Testis (tissue), 3 donors: ENCODE results near the gene CCDC59. TPM values are rescaled to one million over a fixed set of nuclear protein-coding genes. Genes with fewer than 3 reads are reported as not detected.
A peak's percentile ranks its signal among the peaks of the same experiment; 100 is the strongest.

ENCODE experiments used
- DNase-seq: peaks from one replicate; pipeline ENCODE4 v3.0.0-alpha.2; 2019
- H3K27ac ChIP-seq, 2 donors: fragments of 200-600 bp; sonication (generic); one replicate each; pipeline ENCODE4 v1.5.1; 2019
- H3K27me3 ChIP-seq: fragments of 200-600 bp; sonication (generic); one replicate; pipeline ENCODE4 v1.5.1; 2019
- H3K36me3 ChIP-seq: fragments of 200-600 bp; sonication (generic); one replicate; pipeline ENCODE4 v1.5.1; 2017; ENCODE audit warnings: low read depth; ENCODE audit errors: missing control alignments
- H3K4me1 ChIP-seq: fragments of 200-600 bp; sonication (generic); one replicate; pipeline ENCODE4 v1.5.1; 2019
- H3K4me3 ChIP-seq, 2 donors: fragments of 200-600 bp; sonication (generic); one replicate each; pipeline ENCODE4 v1.5.1; 2017 to 2019
- H3K9me3 ChIP-seq: fragments of 200-600 bp; sonication (generic); one replicate; pipeline ENCODE4 v1.5.1; 2017
- POLR2A ChIP-seq: fragments of 450-650 bp; IDR thresholded peaks from one replicate; pipeline ENCODE4 v1.6.1; 2017; ENCODE audit warnings: antibody characterized with exemption, mild to moderate bottlenecking, moderate library complexity
- WGBS, 2 donors: methylation state at CpG; one replicate each; pipeline ENCODE4 v1.1.5; 2018; 5-methylcytosine and 5-hydroxymethylcytosine counted together
- intact Hi-C: fragments of 100-400 bp; cut with DNase I; formaldehyde crosslinking; loops from one replicate; pipeline ENCODE4 v1.15.1; 2023; ENCODE audit warnings: low total_unique reads
- polyA plus RNA-seq: library from polyadenylated mRNA; stranded (reverse); fragments of 350-450 nt; fragmentation: Illumina TruSeq; extraction: RNeasy Lipid Tissue Mini Kit (QIAGEN cat#74804); gene quantifications from one replicate; pipeline ENCODE4 v1.2.3, GENCODE V29; 2014; ENCODE audit warnings: low read depth, low replicate concordance; ENCODE audit not compliant: insufficient read depth
- total RNA-seq, 2 donors: library from RNA; depleted of rRNA; stranded (reverse); fragments of >200 nt; gene quantifications; one replicate each; pipeline ENCODE4 v1.2.3, GENCODE V29; 2016
- TF ChIP-seq, protein P1 (sequence below), 3 experiments: fragments of 450-650 bp in 2 of 3; fragments of 200-600 bp in 1 of 3; sonication (generic) in 1 of 3; IDR thresholded peaks; one replicate each; pipeline ENCODE4 v1.5.1; 2016 to 2019; ENCODE audit warnings: antibody characterized with exemption in 3 of 3, mild to moderate bottlenecking in 2 of 3, moderate library complexity in 1 of 3

The CCDC59 gene
- total and polyA plus RNA-seq, 3 donors from 2014 or later = 24.5 to 73.5 (median 63.5) TPM

DNA sequence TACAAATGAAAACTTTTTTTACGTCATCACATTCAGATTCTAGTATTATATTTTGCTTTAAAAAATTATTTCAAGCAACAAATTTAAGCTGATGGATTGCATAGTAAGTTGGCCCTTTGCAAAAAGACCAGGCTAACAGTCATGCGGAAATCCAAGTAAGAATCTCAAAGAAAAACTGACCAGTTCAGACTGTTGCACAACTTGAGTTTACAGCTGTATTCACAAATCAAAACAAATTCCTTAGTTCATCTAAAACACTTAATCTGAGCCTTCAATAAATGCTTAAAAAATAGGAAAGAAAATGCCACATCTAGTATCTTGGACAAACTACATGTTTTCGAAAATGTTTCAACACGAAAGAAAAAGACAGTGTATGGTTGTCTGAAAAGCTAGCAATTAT, 847 bp downstream of the CCDC59 start:
- no peaks in the 10 kb centered on the region for H3K27me3 ChIP-seq
- no peaks in the 10 kb centered on the region for H3K9me3 ChIP-seq
- H3K36me3 ChIP-seq = no peaks in the 10 kb centered on the region
- H3K4me3 ChIP-seq = peak overlapping the region; percentile 72 to 94
- intact Hi-C loops = no loop called here
- peak overlapping the region in 1 of 2 donors; percentile 98 for H3K27ac ChIP-seq
- no peak for DNase-seq
- no peak for TF ChIP-seq POLR2A
- TF ChIP-seq, protein P1, sequence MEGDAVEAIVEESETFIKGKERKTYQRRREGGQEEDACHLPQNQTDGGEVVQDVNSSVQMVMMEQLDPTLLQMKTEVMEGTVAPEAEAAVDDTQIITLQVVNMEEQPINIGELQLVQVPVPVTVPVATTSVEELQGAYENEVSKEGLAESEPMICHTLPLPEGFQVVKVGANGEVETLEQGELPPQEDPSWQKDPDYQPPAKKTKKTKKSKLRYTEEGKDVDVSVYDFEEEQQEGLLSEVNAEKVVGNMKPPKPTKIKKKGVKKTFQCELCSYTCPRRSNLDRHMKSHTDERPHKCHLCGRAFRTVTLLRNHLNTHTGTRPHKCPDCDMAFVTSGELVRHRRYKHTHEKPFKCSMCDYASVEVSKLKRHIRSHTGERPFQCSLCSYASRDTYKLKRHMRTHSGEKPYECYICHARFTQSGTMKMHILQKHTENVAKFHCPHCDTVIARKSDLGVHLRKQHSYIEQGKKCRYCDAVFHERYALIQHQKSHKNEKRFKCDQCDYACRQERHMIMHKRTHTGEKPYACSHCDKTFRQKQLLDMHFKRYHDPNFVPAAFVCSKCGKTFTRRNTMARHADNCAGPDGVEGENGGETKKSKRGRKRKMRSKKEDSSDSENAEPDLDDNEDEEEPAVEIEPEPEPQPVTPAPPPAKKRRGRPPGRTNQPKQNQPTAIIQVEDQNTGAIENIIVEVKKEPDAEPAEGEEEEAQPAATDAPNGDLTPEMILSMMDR (IDR thresholded peaks at IDR 0.05) = no peak
- 35 to 39% methylated on average over 4 of the region's 4 CpGs for WGBS, 2 donors
- H3K4me1 ChIP-seq = peaks cover 13% of the 10 kb centered on the region

DNA sequence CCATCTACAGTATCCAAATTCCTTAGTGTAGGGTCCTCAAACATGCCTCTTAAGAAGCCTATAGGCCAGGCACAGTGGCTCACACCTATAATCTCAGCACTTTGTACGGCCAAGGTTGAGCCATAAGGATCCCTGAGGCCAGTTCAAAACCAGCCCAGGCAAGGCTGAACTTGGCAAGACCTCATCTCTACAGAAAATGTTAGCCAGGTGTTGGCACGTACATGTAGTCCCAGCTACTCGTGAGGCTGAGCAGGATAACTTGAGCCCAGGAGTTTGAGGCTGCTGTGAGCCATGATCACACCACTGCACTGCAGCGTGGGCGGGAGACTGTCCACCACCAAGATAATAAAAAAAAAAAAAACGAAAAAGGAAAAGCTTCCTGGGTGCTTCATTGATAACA, 6.8 kb downstream of the CCDC59 start:
- H3K27me3 ChIP-seq = no peaks in the 10 kb centered on the region
- no peaks in the 10 kb centered on the region for H3K4me1 ChIP-seq
- H3K36me3 ChIP-seq = no peaks in the 10 kb centered on the region
- H3K27ac ChIP-seq = no peak overlapping the region
- intact Hi-C loops = no loop called here
- DNase-seq = no peak
- no peak overlapping the region for H3K4me3 ChIP-seq
- TF ChIP-seq POLR2A = no peak
- TF ChIP-seq, protein P1 (IDR thresholded peaks at IDR 0.05) = no peak
- no peaks in the 10 kb centered on the region for H3K9me3 ChIP-seq
- WGBS, 2 donors = 79 to 86% methylated on average over 6 of the region's 6 CpGs

DNA sequence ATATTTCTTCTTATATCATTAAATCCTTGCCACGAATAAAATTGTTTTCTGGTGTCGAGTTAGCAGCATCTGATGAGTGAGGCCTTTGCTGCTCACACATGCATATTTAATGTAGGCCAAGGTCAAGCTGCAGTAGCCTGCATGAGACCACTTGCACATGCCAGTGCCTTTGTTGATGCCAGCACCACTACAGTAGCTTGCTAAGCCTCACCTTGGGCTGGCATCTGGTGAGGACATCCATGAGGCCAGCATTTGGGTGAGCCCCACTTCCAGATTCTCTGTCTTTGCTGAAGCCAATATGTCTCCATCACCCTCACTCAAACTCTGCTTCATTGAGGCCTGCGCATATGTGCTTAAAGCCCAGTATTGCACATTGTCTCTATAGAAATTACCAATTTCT, 8.0 kb downstream of the CCDC59 start:
- H3K27ac ChIP-seq = no peak overlapping the region
- H3K9me3 ChIP-seq = no peaks in the 10 kb centered on the region
- H3K4me3 ChIP-seq = no peak overlapping the region
- H3K4me1 ChIP-seq = no peaks in the 10 kb centered on the region
- H3K27me3 ChIP-seq = no peaks in the 10 kb centered on the region
- intact Hi-C loops = no loop called here
- 91 to 92% methylated on average over 3 of the region's 3 CpGs for WGBS, 2 donors
- DNase-seq = no peak
- no peaks in the 10 kb centered on the region for H3K36me3 ChIP-seq
- TF ChIP-seq POLR2A = no peak
- TF ChIP-seq, protein P1 (IDR thresholded peaks at IDR 0.05) = no peak

DNA sequence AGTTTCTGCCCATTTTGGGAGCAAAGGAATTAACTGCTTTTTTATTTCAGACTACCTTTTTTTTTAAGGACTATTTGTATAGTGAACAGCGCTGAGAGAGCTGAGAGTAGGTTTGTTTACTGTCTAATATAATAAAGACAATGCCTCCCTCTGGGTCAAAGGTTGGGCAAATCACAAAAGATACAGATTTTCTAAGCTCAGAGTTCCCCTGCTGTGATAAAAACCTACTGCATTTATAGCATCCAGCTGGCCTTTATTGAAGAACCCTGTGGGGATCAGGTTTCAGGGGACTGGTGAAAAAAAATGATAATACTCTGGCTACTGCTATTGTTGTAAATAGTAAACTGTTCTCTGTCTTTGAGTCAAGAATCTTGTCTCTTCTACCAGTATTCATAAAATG, 28.7 kb downstream of the CCDC59 start:
- WGBS, 2 donors = 29 to 33% methylated on average over 1 of the region's 1 CpG
- intact Hi-C loops = loop anchor here (10.0 kb wide), 1 partner anchor 685 kb away; no protein-coding TSS in a partner anchor
- DNase-seq = no peak

DNA sequence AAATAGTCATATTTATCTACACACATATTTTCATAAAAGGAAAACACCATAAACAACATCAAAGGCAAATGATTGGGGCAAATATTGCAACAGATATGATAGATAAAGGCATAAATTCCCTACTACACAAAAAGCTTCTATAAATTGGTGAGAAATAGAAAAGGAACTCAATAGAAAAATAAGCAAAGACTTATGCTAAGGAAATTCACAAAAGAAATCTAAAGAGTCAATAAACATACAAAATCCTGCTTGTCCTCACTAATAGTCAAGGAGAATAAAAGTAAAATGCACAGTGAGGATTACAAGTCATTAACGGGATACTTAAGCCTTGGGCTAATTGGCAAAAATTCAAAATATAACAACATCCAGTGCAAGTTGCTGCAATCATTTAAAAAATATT, 30.3 kb downstream of the CCDC59 start:
- Histone ChIP-seq H3K4me3 (no peak overlapping the region), H3K9me3 (no peaks in the 10 kb centered on the region), H3K27me3 (no peaks in the 10 kb centered on the region), H3K4me1 (no peaks in the 10 kb centered on the region), H3K36me3 (no peaks in the 10 kb centered on the region), H3K27ac (no peak overlapping the region)
- TF ChIP-seq POLR2A = no peak
- TF ChIP-seq, protein P1 (IDR thresholded peaks at IDR 0.05) = no peak
- 50 to 59% methylated on average over 1 of the region's 1 CpG for WGBS, 2 donors
- intact Hi-C loops = loop anchor here (10.0 kb wide), 1 partner anchor 683 kb away; no protein-coding TSS in a partner anchor
- DNase-seq = no peak

More for the DNA sequence above, 28.7 kb downstream of the CCDC59 start:
- H3K4me1 ChIP-seq = no peaks in the 10 kb centered on the region
- no peaks in the 10 kb centered on the region for H3K36me3 ChIP-seq
- TF ChIP-seq, protein P1 (IDR thresholded peaks at IDR 0.05) = no peak
- no peak for TF ChIP-seq POLR2A
- no peaks in the 10 kb centered on the region for H3K27me3 ChIP-seq
- no peak overlapping the region for H3K27ac ChIP-seq
- H3K4me3 ChIP-seq = no peak overlapping the region
- H3K9me3 ChIP-seq = no peaks in the 10 kb centered on the region
